HG02571 (cell line): ENCODE results near the gene SAPCD1.
A peak's percentile ranks its signal among the peaks of the same experiment; 100 is the strongest.
"Not testable (repeated sequence)": the region's sequence is repeated elsewhere in the genome, so short reads cannot be mapped to it uniquely, and the experiment has no call there.

Source experiments
- ATAC-seq: cut with Tn5 transposase; IDR thresholded peaks from one replicate; pipeline ENCODE4 v1.9.1; 2021; ENCODE audit warnings: mild to moderate bottlenecking, moderate library complexity; ENCODE audit not compliant: unreplicated experiment

SAPCD1 gene

DNA sequence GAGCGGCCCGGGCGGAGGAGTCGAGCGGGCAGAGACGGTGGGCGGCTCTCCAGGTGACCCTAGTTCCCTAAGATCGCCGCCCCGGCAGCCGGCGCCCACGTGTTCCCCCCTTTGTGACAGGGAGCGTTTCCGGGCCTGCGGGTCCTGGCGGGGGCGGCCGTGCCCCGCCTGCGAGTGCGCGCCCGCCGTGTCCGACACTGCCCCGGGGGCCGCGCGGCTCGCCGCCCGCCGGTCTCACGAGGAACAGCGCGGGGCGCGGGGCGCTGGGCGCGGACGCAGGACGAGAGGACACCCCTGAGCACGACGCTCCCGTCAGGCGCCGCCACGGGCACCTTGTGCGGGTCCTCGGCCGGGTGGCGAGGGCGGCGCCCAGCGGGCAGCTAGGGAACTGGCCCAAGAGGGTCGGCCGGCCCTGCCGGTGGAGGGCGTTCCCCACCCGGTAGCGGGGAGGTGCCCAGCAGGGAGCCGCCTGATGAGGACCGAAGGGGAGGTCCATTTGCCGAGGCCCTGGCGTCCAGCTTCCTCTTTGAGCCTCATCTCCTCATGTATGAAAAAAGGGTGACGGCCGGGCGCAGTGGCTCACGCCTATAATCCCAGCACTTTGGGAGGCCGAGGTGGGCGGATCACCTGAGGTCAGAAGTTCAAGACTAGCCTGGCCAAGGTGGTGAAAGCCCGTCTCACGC is 33.3 kb downstream of the SAPCD1 start, which contains the start of gene VARS1:
Gene VARS1 (minus strand): TSS at position 137 of the 683 bp plus-strand sequence. CDS start 535 bp downstream, outside the sequence.
- peak; percentile 68 for ATAC-seq

GRCh38 chr6:31796993-31797385 is 34.5 kb downstream of the SAPCD1 start:
- ATAC-seq = no peak

DNA sequence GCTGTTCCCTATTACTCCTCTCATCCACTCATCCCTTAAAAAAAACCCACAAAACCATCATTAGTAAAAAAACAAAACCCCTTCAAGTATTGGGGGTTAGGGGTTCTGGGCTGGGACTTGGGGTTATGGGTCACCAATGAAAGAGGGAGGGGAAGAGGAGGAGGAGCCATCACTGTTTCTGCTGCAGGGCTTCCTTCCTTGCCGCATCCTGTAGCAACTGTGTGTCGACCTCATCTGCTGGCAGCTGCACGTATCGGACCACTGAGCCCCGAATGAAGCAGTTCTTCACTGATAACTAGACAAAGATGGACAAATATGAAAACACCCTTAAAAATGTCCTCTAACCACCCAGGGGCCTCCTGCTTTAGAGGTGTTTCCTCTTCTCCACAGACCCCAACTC is 35.1 kb downstream of the SAPCD1 start:
- ATAC-seq = no peak

- no peak for ATAC-seq
These were observed 37.3 kb downstream of the SAPCD1 start for GRCh38 chr6:31799781-31800180.

DNA sequence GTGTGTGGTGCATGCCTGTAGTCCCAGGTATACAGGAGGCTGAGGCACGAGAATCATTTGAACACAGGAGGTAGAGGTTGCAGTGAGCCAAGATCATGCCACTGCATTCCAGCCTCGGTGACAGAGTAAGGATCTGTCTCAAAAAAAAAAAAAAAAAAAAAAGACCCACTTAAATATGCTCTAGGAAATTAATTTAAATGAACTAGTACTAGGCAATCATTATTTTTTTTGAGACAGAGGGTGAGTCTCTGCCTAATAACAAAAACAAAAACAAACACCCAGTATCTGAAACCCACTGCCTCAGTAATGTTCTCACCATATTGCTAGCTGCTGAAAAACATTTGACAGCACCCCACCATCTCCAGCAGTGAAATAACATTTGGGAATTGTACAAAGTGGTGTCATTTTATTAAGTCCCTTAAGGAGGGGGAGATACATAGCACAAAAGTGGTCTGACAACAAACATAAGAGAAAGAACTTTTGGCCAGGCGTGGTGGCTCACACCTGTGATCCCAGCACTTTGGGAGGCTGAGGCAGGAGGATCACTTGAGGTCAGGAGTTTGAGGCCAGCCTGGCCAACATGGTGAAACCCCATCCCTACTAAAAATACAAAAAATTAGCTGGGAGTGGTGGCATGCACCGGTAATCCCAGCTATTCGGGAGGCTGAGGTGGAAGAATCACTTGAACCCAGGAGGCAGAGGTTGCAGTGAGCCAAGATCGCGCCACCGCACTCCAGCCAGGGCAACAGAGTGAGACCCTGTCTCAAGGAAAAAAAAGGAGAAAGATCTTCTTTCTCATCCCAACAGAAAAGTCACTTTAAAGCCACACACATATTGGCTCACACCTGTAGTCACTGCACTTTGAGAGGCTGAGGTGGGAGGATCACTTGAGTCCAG is 38.8 kb downstream of the SAPCD1 start:
- ATAC-seq = not testable (repeated sequence)

GRCh38 chr6:31805939-31806469 is 43.5 kb downstream of the SAPCD1 start:
- no peak for ATAC-seq

DNA sequence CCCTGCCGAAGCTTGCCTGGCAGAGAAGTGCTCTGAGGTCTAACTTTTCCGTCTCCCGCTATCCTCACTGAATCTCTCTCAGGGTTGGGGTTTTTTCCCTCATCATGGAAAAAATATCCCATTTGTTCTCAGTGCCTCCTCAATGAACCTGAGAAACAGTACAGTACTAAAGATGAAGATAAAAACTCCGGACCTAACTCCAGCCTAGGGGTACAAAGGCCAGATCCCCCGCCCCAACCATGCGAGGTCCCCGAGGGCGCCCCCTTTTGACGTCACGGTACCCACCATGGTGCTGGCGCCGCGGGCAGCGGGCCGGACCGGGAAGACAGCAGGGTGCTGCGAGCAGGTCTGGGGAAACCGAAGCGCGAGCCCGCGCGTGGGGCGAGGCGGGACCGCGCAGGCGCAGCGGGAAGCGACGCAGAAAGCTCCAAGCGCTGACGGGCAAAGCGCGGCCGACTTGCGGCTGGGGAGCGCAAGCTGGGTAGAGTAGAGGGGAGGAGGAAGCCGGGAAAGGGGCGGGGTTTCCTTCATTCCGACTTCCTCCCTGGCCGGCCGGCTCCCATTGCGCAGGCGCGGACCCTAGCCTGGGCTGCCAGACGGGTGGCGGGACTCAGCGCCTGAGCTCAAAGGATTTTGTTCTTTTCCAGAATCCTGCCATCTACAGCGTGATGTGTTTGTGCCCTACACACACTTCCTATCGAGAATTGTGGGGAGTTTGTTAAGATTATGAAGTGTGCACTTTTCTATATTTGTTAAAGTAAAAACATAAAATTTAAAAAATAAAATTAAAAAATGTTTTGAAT is 44.2 kb downstream of the SAPCD1 start, which contains the start of gene LSM2:
Gene LSM2 (minus strand): TSS at position 497 of the 803 bp plus-strand sequence. CDS start 209 bp downstream, at position 288.
- ATAC-seq = peak; percentile 89

DNA sequence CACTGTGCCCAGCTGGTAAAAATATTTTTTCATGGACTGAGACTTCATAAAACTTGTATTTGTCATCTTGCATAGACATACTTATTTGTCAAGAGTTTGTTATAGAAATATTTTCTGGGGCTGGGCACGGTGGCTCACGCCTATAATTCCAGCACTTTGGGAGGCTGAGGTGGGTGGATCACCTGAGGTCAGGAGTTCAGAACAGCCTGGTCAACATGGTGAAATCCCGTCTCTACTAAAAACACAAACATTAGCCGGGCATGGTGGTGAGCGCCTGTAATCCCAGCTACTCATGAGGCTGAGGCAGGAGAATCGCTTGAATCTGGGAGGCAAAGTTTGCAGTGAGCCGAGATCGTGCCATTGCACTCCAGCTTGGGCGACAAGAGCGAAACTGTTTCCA is 46.1 kb downstream of the SAPCD1 start:
- ATAC-seq = not testable (repeated sequence)

DNA sequence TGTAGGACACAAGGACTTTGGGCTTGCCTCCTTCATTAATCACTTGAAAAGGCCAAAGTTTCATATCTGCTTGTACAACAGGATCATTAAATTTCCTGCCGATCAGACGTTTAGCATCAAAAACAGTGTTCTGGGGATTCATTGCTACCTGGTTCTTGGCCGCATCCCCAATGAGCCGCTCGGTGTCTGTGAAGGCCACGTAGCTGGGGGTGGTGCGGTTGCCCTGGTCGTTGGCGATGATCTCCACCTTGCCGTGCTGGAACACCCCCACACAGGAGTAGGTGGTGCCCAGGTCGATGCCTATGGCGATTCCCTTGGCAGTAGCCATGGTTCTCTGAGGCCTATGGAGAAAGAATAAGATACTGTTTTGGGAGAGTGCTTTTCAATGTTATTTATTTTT is 49.2 kb downstream of the SAPCD1 start:
- no peak for ATAC-seq

GRCh38 chr6:31813465-31813849 is 51.0 kb downstream of the SAPCD1 start:
- no peak for ATAC-seq
